Measurements from ENCODE around the gene SEPSECS.

The SEPSECS gene

GRCh38 chr4:25128671-25129070 lies 31.6 kb downstream of the SEPSECS start:
- no peak for TF ChIP-seq CTCF (IDR thresholded peaks at IDR 0.05; ENCODE audit: control insufficient read depth, insufficient read depth, low read depth, low read length, missing control alignments)
- no peak for DNase-seq (ENCODE audit: low read depth)
- H3K4me3 ChIP-seq (ENCODE audit: control insufficient read depth, low read depth, low read length): no peak overlapping the region

- TF ChIP-seq CTCF (IDR thresholded peaks at IDR 0.05; ENCODE audit: control insufficient read depth, insufficient read depth, low read depth, low read length, missing control alignments): no peak
- no peak for DNase-seq (ENCODE audit: low read depth)
- H3K4me3 ChIP-seq (ENCODE audit: control insufficient read depth, low read depth, low read length): no peak overlapping the region
Observed at GRCh38 chr4:25123236-25123635, 37.0 kb downstream of the SEPSECS start.

GRCh38 chr4:25120146-25120940 lies 39.9 kb downstream of the SEPSECS start:
- TF ChIP-seq CTCF (IDR thresholded peaks at IDR 0.05; ENCODE audit: control insufficient read depth, insufficient read depth, low read depth, low read length, missing control alignments): no peak
- no peak for DNase-seq (ENCODE audit: low read depth)
- H3K4me3 ChIP-seq (ENCODE audit: control insufficient read depth, low read depth, low read length): no peak overlapping the region

- TF ChIP-seq CTCF (IDR thresholded peaks at IDR 0.05; ENCODE audit: control insufficient read depth, insufficient read depth, low read depth, low read length, missing control alignments): no peak
- DNase-seq (ENCODE audit: low read depth): no peak
- H3K4me3 ChIP-seq (ENCODE audit: control insufficient read depth, low read depth, low read length): no peak overlapping the region
Observed at GRCh38 chr4:25117716-25118472, 42.4 kb downstream of the SEPSECS start.

GRCh38 chr4:25117274-25117673 lies 43.0 kb downstream of the SEPSECS start:
- TF ChIP-seq CTCF (IDR thresholded peaks at IDR 0.05; ENCODE audit: control insufficient read depth, insufficient read depth, low read depth, low read length, missing control alignments): no peak
- H3K4me3 ChIP-seq (ENCODE audit: control insufficient read depth, low read depth, low read length): no peak overlapping the region
- no peak for DNase-seq (ENCODE audit: low read depth)

GRCh38 chr4:25113915-25114904 lies 46.0 kb downstream of the SEPSECS start:
- peak; percentile 24 for DNase-seq (ENCODE audit: low read depth)
- no peak for TF ChIP-seq CTCF (IDR thresholded peaks at IDR 0.05; ENCODE audit: control insufficient read depth, insufficient read depth, low read depth, low read length, missing control alignments)

More at GRCh38 chr4:25113915-25114904, 46.0 kb downstream of the SEPSECS start:
- H3K4me3 ChIP-seq (ENCODE audit: control insufficient read depth, low read depth, low read length): no peak overlapping the region
